GM18861 (cell line): Measurements from ENCODE around the gene UAP1.

Experiments
- ATAC-seq: cut with Tn5 transposase; IDR thresholded peaks from one replicate; pipeline ENCODE4 v1.9.1; 2021; ENCODE audit not compliant: unreplicated experiment

Gene UAP1

DNA sequence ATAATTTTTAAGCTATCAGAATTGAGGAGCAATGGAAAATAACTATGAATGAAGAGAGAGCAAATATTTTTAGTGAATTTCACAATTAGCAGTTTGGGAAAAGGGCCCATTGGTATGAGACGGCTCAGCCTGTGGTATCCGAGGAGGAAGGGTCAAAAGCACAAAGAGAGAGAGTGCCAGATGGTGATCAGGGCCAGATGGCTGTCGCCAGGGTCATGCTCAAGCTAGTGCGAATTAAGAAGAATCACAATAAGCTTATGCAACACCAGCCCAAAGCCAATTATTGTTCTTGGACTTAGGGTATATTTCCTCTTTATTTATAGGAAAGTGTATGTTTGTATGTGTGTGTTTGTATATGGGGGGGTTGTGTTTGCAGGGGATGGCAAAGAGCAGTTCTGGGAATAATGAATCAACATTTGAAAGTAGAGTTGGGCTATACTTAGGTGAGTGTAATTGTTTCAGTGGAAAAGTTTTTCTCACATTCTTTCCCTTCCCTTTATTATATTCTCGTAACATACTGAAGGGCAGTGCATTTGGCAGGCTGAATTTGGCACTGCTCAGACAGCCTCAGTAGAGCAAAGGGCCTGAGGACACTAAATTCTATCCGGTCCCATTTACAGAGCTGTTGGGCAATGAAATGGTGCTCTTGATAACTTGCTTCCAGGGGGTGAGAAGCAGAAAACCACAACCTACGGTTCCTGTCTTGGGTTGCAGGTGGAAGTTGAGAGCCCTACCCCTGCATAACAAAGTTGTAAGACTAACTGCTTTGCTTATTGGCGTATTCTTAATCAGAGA lies 51.3 kb downstream of the UAP1 start:
- no peak for ATAC-seq

DNA sequence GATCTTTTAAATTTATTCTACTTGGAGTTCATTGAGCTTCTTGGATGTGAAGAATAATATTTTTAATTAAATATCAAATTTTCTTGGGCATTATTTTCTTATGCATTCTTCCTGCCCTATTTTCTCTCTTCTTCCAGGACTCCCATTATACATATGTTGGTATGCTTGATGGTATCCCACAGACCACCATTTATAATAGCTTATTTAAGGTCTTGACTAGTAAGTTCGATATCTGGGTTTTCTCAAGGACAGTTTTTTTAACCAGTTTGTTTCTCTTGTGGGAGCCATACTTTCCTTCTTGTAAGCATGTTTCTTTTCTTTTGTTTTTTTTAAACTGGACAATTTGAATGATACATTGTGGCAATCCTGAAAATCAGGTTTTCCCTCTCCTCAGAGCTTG lies 55.3 kb downstream of the UAP1 start:
- no peak for ATAC-seq

DNA sequence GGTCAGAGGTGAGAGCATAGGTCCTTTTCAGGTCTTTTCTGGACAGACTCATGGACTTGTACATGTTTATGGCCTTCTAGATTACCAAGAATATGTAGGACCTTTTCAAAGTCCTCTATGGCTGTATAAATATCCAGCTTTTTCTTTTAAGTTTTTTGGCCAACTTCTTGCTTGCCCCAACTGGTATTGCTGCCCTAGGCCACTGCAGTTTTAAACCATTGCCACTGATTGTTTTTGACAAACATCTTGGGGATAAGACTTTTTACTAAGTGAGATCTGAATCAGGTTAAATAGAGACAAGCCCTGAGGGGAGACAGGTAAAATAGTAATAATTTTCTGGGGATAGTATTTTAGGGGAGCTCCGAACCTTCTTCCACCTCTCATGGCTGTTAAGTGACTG lies 56.0 kb downstream of the UAP1 start:
- no peak for ATAC-seq

DNA sequence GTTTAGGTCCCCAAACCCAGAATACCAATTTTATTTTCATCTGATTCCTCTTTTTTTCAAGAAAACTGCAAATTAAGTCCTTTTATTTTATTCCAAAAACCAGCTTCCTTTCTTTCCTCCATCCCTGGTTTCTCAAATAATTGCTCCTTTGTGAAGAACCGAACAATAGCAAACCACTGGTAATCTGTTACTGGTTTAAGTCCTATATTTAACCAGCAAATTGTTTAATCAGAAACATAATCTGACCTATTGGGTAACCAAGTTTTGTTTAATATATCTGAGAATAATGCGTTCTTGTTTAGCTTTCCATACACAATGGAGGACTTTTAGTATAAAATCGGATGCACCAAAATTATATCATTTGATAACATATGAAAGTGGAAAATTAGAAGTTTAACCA lies 57.6 kb downstream of the UAP1 start:
- ATAC-seq = no peak

- no peak for ATAC-seq
Measured at GRCh38 chr1:162621256-162621655, 59.7 kb downstream of the UAP1 start.

GRCh38 chr1:162625679-162626078 lies 64.2 kb downstream of the UAP1 start:
- ATAC-seq = no peak

GRCh38 chr1:162626094-162626493 lies 64.6 kb downstream of the UAP1 start:
- no peak for ATAC-seq

DNA sequence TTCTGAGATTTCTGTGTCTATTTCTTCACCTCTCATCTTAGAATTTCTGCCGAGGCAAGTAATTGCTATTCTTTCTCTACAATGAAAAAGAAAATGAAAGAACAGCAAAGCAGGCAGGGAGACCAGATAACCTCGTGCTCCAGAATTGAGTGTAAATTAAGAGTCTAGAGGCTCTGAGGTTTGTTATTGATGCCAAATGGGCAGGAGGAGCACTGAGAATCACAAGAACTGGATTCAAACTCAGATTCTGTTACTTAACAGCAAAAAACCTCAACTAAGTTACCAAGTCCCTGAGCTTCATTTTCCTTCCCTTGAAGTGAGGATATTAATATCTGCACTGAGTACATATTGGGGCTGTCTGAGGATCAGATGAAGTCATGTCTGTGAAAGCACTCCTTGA lies 65.2 kb downstream of the UAP1 start:
- ATAC-seq = no peak

DNA sequence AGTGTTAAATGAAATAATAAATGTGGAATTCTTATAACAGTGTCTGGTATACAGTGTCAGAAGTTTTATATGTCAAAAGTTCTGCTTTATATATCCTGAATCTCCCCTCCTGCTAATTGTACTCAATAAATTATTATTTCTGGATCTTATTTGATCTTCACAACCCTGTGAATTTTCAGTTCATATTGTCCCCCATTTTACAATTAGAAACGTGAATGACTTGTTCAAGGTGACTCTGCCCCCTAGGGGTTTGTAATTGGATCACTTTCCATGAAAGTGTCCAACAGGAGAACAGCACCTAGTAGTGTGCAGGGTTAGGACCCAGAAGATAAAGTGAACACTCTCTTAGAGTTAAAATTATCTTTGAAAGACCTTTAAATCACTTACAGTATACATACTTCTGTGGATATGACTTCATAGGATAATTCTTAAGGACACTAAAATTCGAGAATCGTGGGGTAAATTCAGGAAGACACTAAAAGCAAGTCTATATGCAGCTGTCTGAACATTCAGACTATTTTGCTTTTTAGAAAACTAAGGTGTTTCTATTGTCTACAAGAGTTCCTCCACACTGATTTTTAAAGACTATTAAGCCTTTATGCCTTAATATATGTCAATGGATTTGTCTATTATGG lies 66.3 kb downstream of the UAP1 start:
- ATAC-seq = no peak

DNA sequence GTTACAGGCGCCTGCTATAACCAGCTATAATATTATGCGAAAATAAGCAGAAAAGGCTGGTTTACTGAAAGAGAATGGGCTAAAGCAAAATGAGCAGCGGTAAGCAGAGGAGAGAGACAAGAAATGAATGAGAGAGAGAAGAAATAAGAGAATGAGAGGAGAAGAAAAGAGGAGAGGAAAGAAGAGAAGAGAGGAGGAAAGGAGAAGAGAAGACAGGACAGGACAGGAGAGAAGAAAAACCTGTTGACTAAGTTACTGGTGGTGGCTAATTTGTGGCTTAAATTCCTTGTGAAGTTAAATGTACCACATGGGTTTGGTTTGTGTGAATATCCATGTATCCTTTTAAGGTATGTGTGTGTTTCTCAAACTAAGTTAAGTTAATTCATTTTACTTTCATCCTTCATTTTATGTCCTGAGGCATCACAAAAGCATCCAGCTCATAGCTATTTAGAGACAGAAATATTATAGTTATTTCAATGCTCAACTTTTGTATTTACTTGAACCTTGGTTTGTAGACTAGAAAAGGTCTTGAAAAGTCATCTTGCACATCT lies 67.6 kb downstream of the UAP1 start:
- ATAC-seq = no peak

DNA sequence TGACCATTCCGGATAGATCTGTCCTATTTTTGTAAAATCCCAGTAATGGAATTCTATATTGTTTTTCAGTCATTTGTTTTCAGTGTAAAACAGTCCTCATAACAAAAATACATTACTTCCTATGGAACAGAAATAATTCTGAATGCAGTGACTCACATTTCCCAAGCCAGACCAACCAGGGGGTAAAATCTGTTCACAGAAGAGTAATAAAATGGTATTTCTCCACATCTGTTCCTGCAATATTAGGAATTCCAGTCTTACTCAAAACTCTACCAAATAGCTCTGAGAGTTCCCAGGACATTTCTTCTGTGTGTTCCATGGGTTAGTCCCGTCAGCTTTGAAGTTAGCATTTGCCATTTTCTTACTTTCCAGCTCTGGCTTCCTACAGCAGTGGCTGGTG lies 68.1 kb downstream of the UAP1 start:
- no peak for ATAC-seq

DNA sequence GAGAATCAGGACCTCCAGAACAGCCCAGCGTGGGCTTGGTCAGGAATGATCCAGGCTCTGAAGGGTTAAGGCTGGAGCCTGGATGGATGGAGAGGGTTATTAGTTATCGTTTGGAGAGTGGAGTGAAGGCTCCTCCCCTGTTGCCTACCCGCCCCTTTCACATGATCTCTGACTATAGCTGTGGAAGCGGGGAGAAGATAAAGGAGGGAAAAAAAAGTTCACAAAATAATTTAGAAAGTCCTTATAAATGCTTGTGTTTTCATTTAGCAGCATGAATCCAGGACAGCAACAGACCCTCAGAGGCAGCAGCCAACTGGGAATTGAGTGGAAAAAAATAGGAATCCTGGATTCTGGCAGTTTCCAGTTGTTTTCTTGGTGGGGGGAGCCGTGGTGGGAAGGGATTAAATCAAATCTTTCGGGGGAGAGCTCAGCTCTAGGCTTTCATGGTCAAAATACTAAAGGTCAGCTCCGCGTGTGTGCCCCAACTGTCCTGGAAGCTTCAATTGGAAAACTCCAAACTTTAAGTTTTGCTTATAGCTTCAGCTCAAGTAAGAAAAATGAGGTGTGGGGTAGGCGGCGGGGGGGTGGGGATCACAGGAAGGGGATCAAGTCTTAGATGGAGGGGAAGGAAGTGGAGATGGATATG lies 70.1 kb downstream of the UAP1 start:
- ATAC-seq = no peak

DNA sequence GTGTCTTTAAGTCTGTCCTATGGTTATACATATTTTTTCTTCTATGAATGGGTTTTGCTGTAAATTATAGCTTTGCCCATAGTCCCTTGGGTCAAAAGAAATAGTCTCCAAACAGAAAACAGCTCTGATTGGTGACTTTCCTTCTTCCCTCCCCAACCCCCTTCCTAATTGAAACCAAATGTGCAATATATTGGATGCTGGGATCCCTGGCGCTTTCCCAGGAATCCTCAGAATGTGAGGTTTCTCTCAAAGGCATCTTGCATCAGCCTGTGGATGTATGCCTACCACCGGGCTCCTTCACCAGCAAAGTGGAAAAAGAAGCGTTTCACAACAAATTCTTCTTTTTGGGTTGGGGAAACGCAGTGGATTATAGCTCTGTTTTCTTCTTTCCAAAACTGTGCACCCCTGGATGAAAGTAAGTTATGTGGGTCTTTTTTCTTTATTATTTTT lies 70.7 kb downstream of the UAP1 start, which contains the start of gene DDR2:
Gene DDR2 (plus strand): TSS at position 248 of the 450 bp plus-strand sequence. CDS start 86,600 bp downstream, outside the sequence.
- ATAC-seq = no peak

- no peak for ATAC-seq
Measured at GRCh38 chr1:162632698-162633080, 71.2 kb downstream of the UAP1 start.

- peak; percentile 59 for ATAC-seq
Measured at GRCh38 chr1:162633081-162633762, 71.7 kb downstream of the UAP1 start.

DNA sequence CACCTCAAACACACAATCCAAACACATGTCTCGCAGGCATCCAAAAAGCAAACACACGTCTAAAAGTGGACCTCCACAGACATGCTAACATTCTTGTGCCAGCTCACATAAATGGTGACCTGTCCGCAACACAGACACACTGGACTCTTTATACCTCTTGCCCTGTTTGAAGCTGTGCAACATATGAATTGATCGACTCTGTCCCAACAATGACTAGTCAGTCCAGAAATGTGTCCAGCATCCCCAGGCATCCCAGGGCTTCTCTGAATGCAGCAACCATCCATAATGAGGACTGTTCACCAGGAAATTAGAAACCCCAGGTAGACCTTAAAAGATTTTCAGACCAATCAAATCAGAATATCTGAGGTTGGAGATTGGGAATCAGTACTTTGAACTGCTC lies 73.9 kb downstream of the UAP1 start:
- ATAC-seq = no peak

DNA sequence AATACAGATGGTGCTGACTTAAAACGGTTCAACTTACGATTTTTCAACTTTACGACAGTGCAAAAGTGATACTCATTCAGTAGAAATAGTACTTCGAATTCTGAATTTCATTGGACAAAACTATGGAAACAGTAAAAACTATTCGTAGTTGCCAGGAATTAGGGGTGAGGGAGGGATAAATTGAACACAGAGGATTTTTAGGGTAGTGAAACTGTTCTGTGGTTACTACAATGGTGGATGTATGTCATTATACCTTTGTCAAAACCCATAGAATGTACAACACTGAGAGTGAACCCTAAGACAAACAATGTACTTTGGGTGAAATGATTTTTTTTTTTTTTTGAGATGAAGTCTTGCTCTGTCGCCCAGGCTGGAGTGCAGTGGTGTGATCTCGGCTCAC lies 78.2 kb downstream of the UAP1 start:
- no peak for ATAC-seq

- no peak for ATAC-seq
Measured at GRCh38 chr1:162641114-162641513, 79.6 kb downstream of the UAP1 start.

- no peak for ATAC-seq
Measured at GRCh38 chr1:162644986-162645314, 83.4 kb downstream of the UAP1 start.

GRCh38 chr1:162645666-162646065 lies 84.1 kb downstream of the UAP1 start:
- ATAC-seq = no peak

DNA sequence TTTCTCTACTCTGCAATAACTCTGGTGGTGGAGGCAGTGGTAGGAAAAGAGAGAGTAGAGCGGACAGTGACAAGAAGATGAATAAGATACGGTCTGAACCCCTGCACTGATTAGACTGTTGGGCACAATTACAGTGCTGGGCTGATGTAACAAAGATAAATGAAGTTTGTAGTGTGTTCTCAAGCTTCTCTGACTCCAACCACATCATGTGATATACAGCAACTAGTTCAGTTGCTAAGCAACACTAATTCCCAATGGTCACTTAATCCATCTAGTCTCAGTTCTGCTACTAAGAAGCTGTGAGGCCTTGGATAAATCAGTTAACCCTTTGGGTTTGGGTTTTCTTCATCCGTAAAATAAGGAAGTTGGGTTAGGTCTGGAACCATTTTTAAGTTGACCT lies 88.1 kb downstream of the UAP1 start:
- no peak for ATAC-seq
